Stimulated activated naive CD8-positive, alpha-beta T cell treated with anti-CD3 and anti-CD28 coated beads, Interleukin-15, amount 100 ng/mL, for 72 hours (primary cell): Measurements from ENCODE around the gene NMNAT3.

Experiments
- ATAC-seq: fragments of 150-1000 bp; cut with Tn5 transposase; 2 replicates; pipeline ENCODE4 v1.10.0; 2021; ENCODE audit warnings: mild to moderate bottlenecking, moderate library complexity
- DNase-seq, 2 donors: peaks; one replicate each; pipeline ENCODE4 v3.0.0; 2021 to 2022
- H3K27ac Mint-ChIP-seq, 2 donors: one replicate each; pipeline ENCODE4 v1.8.0; 2022; ENCODE audit warnings: mild to moderate bottlenecking in 2 of 2, mixed read lengths in 2 of 2, moderate library complexity in 2 of 2
- H3K27me3 Mint-ChIP-seq: one replicate; pipeline ENCODE4 v1.8.0; 2022; ENCODE audit warnings: mixed read lengths
- H3K4me1 Mint-ChIP-seq: one replicate; pipeline ENCODE4 v1.8.0; 2022; ENCODE audit warnings: mild to moderate bottlenecking, mixed read lengths
- H3K4me3 Mint-ChIP-seq, 2 donors: one replicate each; pipeline ENCODE4 v1.8.0; 2022; ENCODE audit warnings: mild to moderate bottlenecking in 2 of 2, mixed read lengths in 2 of 2, moderate library complexity in 1 of 2
- H3K9me3 Mint-ChIP-seq, 2 donors: one replicate each; pipeline ENCODE4 v1.8.0; 2022; ENCODE audit warnings: mixed read lengths in 2 of 2

The NMNAT3 gene

GRCh38 chr3:139657936-139658335 is 19.8 kb downstream of the NMNAT3 start:
- Mint-ChIP-seq H3K4me3 (no peak overlapping the region), H3K27ac (no peak overlapping the region), H3K27me3 (no peaks in the 10 kb centered on the region), H3K4me1 (no peaks in the 10 kb centered on the region), H3K9me3 (no peaks in the 10 kb centered on the region)
- DNase-seq (no peak), ATAC-seq (no peak)

GRCh38 chr3:139657434-139657833 is 20.3 kb downstream of the NMNAT3 start:
- no peaks in the 10 kb centered on the region for H3K9me3 Mint-ChIP-seq
- DNase-seq (no peak), ATAC-seq (peak; percentile 5)
- H3K27ac Mint-ChIP-seq, result no peak overlapping the region
- no peaks in the 10 kb centered on the region for H3K27me3 Mint-ChIP-seq
- no peaks in the 10 kb centered on the region for H3K4me1 Mint-ChIP-seq
- no peak overlapping the region for H3K4me3 Mint-ChIP-seq

GRCh38 chr3:139655909-139656595 is 21.7 kb downstream of the NMNAT3 start:
- no peaks in the 10 kb centered on the region for H3K4me1 Mint-ChIP-seq
- no peak for ATAC-seq
- no peaks in the 10 kb centered on the region for H3K27me3 Mint-ChIP-seq

GRCh38 chr3:139654637-139655365 is 23.0 kb downstream of the NMNAT3 start:
- no peak overlapping the region for H3K4me3 Mint-ChIP-seq
- no peaks in the 10 kb centered on the region for H3K4me1 Mint-ChIP-seq
- DNase-seq (no peak), ATAC-seq (no peak)
- H3K9me3 Mint-ChIP-seq, result no peaks in the 10 kb centered on the region
- no peaks in the 10 kb centered on the region for H3K27me3 Mint-ChIP-seq
- H3K27ac Mint-ChIP-seq, result peak overlapping the region in 1 of 2 donors; percentile 83

More at GRCh38 chr3:139655909-139656595, 21.7 kb downstream of the NMNAT3 start:
- H3K4me3 Mint-ChIP-seq, result no peak overlapping the region
- no peaks in the 10 kb centered on the region for H3K9me3 Mint-ChIP-seq
- no peak for DNase-seq
- no peak overlapping the region for H3K27ac Mint-ChIP-seq

GRCh38 chr3:139653582-139653981 is 24.2 kb downstream of the NMNAT3 start:
- Mint-ChIP-seq H3K4me1 (no peaks in the 10 kb centered on the region), H3K27me3 (no peaks in the 10 kb centered on the region), H3K4me3 (no peak overlapping the region), H3K27ac (no peak overlapping the region), H3K9me3 (no peaks in the 10 kb centered on the region)
- no peak for DNase-seq
- ATAC-seq, result no peak

GRCh38 chr3:139652561-139652960 is 25.2 kb downstream of the NMNAT3 start:
- no peak for DNase-seq
- no peak for ATAC-seq
- Mint-ChIP-seq H3K27ac (no peak overlapping the region), H3K4me1 (no peaks in the 10 kb centered on the region), H3K27me3 (no peaks in the 10 kb centered on the region), H3K9me3 (no peaks in the 10 kb centered on the region), H3K4me3 (no peak overlapping the region)

GRCh38 chr3:139647866-139648435 is 29.8 kb downstream of the NMNAT3 start:
- peaks cover 6 to 14% of the 10 kb centered on the region in 2 donors for H3K9me3 Mint-ChIP-seq
- H3K27ac Mint-ChIP-seq, result no peak overlapping the region
- H3K27me3 Mint-ChIP-seq, result no peaks in the 10 kb centered on the region

GRCh38 chr3:139646512-139646911 is 31.3 kb downstream of the NMNAT3 start:
- H3K9me3 Mint-ChIP-seq, result peaks cover 6 to 14% of the 10 kb centered on the region in 2 donors
- H3K27ac Mint-ChIP-seq, result no peak overlapping the region
- DNase-seq (no peak), ATAC-seq (no peak)
- H3K27me3 Mint-ChIP-seq, result no peaks in the 10 kb centered on the region
- H3K4me3 Mint-ChIP-seq, result no peak overlapping the region
- H3K4me1 Mint-ChIP-seq, result peaks cover 10% of the 10 kb centered on the region

More at GRCh38 chr3:139647866-139648435, 29.8 kb downstream of the NMNAT3 start:
- H3K4me1 Mint-ChIP-seq, result peaks cover 4% of the 10 kb centered on the region
- H3K4me3 Mint-ChIP-seq, result no peak overlapping the region
- ATAC-seq (no peak), DNase-seq (no peak)

- no peak for ATAC-seq
- H3K4me1 Mint-ChIP-seq, result peaks cover 17% of the 10 kb centered on the region
- DNase-seq, result no peak
- H3K4me3 Mint-ChIP-seq, result no peak overlapping the region
- no peaks in the 10 kb centered on the region for H3K27me3 Mint-ChIP-seq
- H3K27ac Mint-ChIP-seq, result peak overlapping the region in 1 of 2 donors; percentile 77
- peaks cover 6 to 14% of the 10 kb centered on the region in 2 donors for H3K9me3 Mint-ChIP-seq
Measured at GRCh38 chr3:139642996-139643395, 34.8 kb downstream of the NMNAT3 start.

GRCh38 chr3:139640456-139640855 is 37.3 kb downstream of the NMNAT3 start:
- ATAC-seq (no peak), DNase-seq (no peak)
- peaks cover 17% of the 10 kb centered on the region for H3K4me1 Mint-ChIP-seq
- no peaks in the 10 kb centered on the region for H3K27me3 Mint-ChIP-seq
- no peak overlapping the region for H3K4me3 Mint-ChIP-seq
- H3K9me3 Mint-ChIP-seq, result peaks cover 6 to 14% of the 10 kb centered on the region in 2 donors
- H3K27ac Mint-ChIP-seq, result no peak overlapping the region

- Mint-ChIP-seq H3K9me3 (peaks cover 6 to 9% of the 10 kb centered on the region in 2 donors), H3K4me1 (peaks cover 17% of the 10 kb centered on the region), H3K27me3 (no peaks in the 10 kb centered on the region), H3K27ac (peak overlapping the region; percentile 20 to 66), H3K4me3 (no peak overlapping the region)
- no peak for DNase-seq
- ATAC-seq, result peak; percentile 74
Measured at GRCh38 chr3:139639662-139640061, 38.1 kb downstream of the NMNAT3 start.

GRCh38 chr3:139638518-139638917 is 39.3 kb downstream of the NMNAT3 start:
- Mint-ChIP-seq H3K4me3 (no peak overlapping the region), H3K27me3 (no peaks in the 10 kb centered on the region), H3K9me3 (no peaks in the 10 kb centered on the region), H3K27ac (no peak overlapping the region), H3K4me1 (peaks cover 17% of the 10 kb centered on the region)
- no peak for DNase-seq
- ATAC-seq, result no peak

- no peak overlapping the region for H3K27ac Mint-ChIP-seq
- H3K4me3 Mint-ChIP-seq, result no peak overlapping the region
- H3K9me3 Mint-ChIP-seq, result no peaks in the 10 kb centered on the region
- peaks cover 8% of the 10 kb centered on the region for H3K4me1 Mint-ChIP-seq
- ATAC-seq, result no peak
- H3K27me3 Mint-ChIP-seq, result no peaks in the 10 kb centered on the region
- DNase-seq, result no peak
Measured at GRCh38 chr3:139636511-139636910, 41.3 kb downstream of the NMNAT3 start.

GRCh38 chr3:139634111-139634635 is 43.6 kb downstream of the NMNAT3 start:
- Mint-ChIP-seq H3K4me1 (no peaks in the 10 kb centered on the region), H3K9me3 (no peaks in the 10 kb centered on the region)

GRCh38 chr3:139633511-139633910 is 44.3 kb downstream of the NMNAT3 start:
- H3K27ac Mint-ChIP-seq, result no peak overlapping the region
- no peak for DNase-seq
- no peaks in the 10 kb centered on the region for H3K27me3 Mint-ChIP-seq
- no peak overlapping the region for H3K4me3 Mint-ChIP-seq
- no peak for ATAC-seq
- no peaks in the 10 kb centered on the region for H3K4me1 Mint-ChIP-seq
- no peaks in the 10 kb centered on the region for H3K9me3 Mint-ChIP-seq

More at GRCh38 chr3:139634111-139634635, 43.6 kb downstream of the NMNAT3 start:
- no peak for ATAC-seq
- Mint-ChIP-seq H3K27ac (no peak overlapping the region), H3K27me3 (no peaks in the 10 kb centered on the region), H3K4me3 (no peak overlapping the region)
- DNase-seq, result no peak

GRCh38 chr3:139630542-139630941 is 47.2 kb downstream of the NMNAT3 start:
- Mint-ChIP-seq H3K4me1 (no peaks in the 10 kb centered on the region), H3K27me3 (no peaks in the 10 kb centered on the region), H3K9me3 (no peaks in the 10 kb centered on the region), H3K27ac (peak overlapping the region in 1 of 2 donors; percentile 63), H3K4me3 (no peak overlapping the region)
- DNase-seq (no peak), ATAC-seq (no peak)
